Hepatic stellate cell (primary cell): ENCODE results near the gene HYLS1.

Source experiments
- DNase-seq: peaks from one replicate; pipeline ENCODE4 v3.0.0; 2011; ENCODE audit warnings: low spot score

Gene HYLS1

DNA sequence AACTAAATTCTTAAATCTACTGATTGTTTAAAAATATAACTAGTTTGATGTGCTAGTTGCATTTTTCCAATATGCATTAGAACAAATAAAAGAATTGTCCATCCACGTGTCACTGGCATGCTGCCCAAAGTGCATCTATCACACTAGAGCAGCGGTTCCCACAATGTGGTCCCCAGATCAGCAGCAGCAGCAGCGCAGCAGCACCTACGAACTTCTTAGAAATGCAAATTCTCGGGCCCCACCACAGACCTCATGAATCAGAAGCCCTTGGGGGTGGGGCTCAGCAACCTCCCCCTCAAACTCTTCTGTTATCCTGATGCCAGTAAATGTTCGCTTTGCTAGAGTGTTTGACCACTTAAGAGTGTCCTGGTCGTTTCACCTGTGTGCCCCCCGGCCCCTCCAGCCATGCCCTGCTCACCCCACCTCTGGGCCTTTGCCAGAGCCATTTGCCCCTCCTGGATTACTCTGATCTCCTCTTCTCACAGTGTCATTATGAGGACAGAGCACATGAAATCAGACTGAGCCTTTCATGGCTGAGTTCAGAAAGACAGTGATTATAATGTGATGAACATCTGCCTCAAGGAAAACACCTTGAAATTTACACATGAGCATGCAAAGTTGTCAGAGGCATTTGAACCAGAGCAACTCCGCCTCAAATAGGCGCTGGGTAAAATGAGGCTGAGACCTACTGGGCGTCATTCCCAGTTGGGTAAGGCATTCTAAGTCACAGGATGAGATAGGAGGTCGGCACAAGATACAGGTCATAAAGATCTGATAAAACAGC lies 45.8 kb downstream of the HYLS1 start:
- no peak for DNase-seq

DNA sequence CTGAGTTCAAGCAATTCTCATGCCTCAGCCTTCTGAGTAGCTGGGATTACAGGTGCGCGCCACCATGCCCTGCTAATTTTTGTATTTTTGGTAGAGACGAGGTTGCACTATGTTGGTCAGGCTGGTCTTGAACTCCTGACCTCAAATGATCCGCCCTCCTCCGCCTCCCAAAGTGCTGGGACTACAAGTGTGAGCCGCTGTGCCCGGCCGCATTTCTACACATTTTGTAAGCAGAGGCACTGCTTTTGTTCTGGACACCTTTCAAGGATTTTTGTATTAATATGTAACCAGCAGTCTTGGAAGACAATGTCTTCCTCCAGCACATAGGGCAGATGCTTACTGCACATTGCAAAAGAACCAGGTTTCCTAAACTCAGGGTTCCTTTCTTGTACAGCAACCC lies 47.0 kb downstream of the HYLS1 start:
- no peak for DNase-seq

GRCh38 chr11:125935056-125935455 lies 47.6 kb downstream of the HYLS1 start:
- no peak for DNase-seq

GRCh38 chr11:125935618-125936199 lies 48.2 kb downstream of the HYLS1 start:
- DNase-seq: no peak

DNA sequence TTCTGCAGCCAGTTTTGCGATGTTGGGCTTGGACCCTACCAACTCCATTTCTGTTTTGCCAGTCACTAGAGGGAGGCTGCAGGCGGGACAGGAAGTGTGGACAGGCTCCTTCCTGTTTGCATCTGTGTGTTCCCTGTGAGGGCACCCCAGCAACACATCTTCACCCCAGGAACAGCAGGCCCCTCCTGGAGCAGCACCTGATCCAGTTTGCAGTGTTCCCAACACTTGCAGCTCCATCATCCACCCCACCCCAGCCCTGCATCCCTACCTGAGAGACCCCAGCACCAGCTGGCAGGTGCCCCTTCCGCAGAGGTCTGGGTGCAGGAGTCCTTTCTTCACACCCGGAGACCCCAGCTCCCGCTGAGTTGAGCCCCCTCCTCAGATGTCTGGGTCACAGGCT lies 51.0 kb downstream of the HYLS1 start:
- no peak for DNase-seq

- DNase-seq: no peak
Observed at GRCh38 chr11:125939081-125939521, 51.6 kb downstream of the HYLS1 start.

GRCh38 chr11:125940145-125940544 lies 52.7 kb downstream of the HYLS1 start:
- no peak for DNase-seq

DNA sequence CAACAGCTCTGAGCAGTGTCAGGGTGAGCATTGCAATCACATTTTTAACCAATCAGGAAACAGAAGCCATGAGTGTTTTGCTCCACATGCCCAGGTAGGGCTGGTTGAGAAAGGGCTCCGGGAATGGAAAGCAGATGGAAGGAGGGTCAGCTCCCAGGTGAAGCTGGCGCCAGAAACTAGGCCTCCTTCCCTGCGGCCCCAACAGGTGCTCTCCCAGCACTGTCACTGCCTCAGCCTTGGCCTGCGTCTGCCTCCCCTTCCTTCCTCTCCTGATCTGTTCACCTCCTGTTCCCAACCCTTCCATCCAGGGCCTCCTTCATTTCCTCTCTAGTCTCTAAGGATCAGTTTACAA lies 53.8 kb downstream of the HYLS1 start:
- DNase-seq: no peak

DNA sequence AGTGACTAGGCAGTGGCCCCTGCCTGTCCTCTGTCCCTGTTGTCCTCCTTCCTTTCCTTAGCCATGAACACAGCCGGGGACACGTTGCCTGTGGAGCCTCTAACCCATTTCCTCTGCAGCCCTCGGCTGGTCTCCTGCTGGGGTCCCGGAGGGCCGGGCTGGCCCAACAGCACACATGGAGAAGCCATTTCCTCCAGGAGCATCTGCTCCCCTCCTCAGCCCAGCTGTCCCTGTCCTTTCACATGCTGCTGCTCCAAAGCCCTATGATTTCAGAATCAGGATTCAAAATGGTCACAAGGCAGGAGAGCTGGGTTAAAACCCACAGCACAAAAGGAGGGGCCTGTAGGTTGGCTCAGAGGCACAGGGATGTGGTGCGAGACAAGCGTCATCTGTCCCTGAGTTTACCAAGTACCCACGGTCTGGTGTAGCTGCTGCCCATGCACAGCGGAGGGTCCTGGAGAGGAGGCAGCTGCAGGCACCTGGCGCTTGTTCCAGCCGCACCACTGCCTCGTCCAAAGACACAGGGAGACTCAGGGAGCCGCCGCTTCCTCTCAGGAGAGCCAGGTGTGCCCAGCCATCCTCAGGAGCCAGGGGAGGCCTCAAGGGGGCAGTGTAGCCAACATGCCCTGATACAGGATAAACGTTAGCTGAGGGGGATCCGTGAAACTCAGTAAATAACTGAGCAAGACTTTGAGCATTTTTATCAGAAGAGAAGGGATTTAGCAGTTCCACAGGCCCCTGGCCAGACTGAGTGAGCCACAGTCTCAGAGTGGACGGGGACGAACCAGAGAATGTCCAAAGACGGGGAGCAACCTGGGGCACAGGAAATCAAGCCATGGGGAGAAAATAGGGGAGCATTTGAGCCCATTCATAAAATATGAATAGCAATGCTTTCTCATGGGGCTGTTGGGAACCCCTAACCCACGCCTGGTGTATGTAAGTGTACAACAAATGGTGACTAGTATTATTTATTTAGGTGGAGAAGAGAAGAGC lies 54.4 kb downstream of the HYLS1 start:
- peak; percentile 34 for DNase-seq

DNA sequence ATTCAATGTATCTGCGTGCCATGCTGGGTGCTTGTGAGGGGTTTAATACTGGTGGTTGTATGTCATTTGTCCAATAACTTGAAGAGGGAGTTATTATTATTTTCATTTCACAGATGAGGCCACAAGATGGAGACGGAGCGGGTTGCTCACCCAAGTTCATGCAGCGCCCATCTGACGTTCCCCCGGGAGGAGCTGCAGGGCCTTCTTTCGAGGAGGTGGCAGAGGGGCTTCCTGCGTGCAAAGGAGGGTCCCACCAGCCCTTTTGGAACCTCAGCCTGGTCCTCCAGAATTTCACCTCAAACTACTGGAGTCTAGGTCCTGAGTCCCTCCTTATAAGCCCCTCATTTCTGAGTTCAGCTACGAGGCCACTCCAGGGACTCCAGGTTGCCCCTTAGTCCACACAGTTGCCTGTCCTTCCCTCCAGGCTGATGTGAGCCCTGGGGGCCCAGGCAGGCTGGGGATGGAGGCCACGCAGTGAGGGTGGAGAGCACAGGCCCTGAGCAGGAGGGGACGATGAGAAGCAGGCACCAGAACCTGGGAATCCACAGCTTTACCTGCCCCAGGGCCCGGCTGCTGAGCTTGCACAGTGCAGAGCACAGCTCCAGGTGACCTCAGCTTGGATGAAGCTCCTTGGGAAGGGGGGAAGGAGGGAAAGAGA lies 55.4 kb downstream of the HYLS1 start:
- no peak for DNase-seq

GRCh38 chr11:125943661-125944349 lies 56.3 kb downstream of the HYLS1 start:
- DNase-seq: no peak

- DNase-seq: no peak
Observed at GRCh38 chr11:125944350-125945010, 57.0 kb downstream of the HYLS1 start.

GRCh38 chr11:125945011-125945796 lies 57.7 kb downstream of the HYLS1 start:
- no peak for DNase-seq

DNA sequence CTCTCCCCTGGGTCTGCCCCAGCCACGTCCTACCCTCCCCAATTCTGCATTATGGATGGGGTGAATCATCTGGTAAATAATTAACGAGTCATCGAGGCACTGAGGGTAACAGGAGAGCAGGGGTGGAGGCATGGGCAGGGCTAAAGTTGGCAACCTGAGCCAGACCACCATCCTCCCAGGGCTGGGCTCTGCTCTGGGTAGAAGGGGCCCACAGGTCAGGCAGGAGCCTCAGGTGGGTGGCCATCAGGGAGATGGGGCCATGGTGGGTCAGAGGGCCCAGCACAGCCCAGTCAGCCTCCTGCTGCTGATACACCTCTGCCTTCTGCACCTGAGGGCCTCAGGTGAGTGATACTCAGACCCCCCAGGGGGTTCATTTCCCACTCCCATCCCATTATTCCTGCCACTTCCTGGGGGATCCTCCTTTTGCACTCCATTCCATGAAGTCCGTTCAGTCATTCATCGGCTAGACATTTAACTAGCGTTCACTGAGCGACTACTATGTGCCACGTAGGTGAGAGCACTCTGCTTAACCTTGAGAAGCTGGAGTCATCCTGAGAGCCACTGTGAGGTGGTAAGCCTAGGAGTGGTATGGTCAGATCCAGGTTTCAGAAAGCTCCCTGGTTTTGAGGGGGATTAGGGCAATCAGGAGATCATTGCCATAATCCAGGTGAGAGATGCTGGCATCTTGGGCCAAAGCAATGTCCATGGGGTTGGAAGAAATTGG lies 58.5 kb downstream of the HYLS1 start, which contains the start of gene VSIG10L2:
TSS of gene VSIG10L2 (plus strand) at position 248 of the 724 bp plus-strand sequence. CDS start at position 260, 12 bp downstream.
- no peak for DNase-seq

GRCh38 chr11:125946712-125947418 lies 59.4 kb downstream of the HYLS1 start:
- DNase-seq: no peak

- no peak for DNase-seq
Observed at GRCh38 chr11:125947419-125948277, 60.2 kb downstream of the HYLS1 start.

DNA sequence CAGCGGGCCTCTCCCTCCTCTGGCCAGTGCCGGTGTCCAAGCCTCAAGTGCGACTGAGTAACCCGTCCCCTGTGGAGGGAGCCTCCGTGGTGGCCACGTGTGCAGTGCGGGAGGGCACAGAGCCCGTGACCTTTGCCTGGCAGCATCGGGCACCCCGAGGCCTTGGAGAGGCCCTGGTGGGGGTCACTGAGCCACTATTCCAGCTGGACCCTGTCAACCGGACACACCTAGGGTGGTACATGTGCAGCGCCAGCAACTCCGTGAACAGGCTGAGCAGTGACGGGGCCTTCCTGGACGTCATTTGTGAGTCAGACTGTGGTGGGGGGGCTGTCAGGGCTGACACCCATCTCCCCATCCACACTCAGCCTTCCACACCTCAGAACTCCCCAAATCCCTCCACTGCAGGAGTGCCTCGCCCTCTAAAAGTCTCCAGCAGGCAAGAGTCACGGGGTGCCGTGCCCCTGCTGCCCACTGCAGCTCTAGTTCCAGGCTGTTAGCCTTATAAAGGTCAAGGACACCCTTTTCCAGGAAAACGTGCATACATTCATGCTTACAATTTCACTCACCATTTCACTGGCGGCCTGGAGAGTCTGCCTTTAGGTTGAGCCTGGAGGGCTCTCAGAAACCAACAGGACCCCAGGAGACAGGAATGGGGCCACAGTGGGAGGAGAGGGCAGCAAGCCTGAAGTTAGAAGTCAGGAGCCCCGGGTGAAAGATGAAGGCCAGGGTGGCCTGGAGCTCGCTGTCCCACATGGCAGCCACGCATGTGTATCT lies 61.0 kb downstream of the HYLS1 start:
- no peak for DNase-seq
